ENCODE results near the gene ADD2.

GRCh38 chr2:70745276-70745825 lies 22.6 kb downstream of the ADD2 start:
- no peak for TF ChIP-seq CTCF (IDR thresholded peaks at IDR 0.05; ENCODE audit: low read depth, low read length, missing input control)
- TF ChIP-seq YY1 (IDR thresholded peaks at IDR 0.05) = no peak
- TF ChIP-seq SP1 (IDR thresholded peaks at IDR 0.05) = no peak
- TF ChIP-seq GABPA (IDR thresholded peaks at IDR 0.05 in 1 of 2, conservative IDR thresholded peaks at IDR 0.05 in 1 of 2) = no peak
- TF ChIP-seq RXRA (IDR thresholded peaks at IDR 0.05) = no peak
- no peak for TF ChIP-seq EGR1 (IDR thresholded peaks at IDR 0.05; ENCODE audit: low read depth in 2 of 2)
- TF ChIP-seq, protein P1, sequence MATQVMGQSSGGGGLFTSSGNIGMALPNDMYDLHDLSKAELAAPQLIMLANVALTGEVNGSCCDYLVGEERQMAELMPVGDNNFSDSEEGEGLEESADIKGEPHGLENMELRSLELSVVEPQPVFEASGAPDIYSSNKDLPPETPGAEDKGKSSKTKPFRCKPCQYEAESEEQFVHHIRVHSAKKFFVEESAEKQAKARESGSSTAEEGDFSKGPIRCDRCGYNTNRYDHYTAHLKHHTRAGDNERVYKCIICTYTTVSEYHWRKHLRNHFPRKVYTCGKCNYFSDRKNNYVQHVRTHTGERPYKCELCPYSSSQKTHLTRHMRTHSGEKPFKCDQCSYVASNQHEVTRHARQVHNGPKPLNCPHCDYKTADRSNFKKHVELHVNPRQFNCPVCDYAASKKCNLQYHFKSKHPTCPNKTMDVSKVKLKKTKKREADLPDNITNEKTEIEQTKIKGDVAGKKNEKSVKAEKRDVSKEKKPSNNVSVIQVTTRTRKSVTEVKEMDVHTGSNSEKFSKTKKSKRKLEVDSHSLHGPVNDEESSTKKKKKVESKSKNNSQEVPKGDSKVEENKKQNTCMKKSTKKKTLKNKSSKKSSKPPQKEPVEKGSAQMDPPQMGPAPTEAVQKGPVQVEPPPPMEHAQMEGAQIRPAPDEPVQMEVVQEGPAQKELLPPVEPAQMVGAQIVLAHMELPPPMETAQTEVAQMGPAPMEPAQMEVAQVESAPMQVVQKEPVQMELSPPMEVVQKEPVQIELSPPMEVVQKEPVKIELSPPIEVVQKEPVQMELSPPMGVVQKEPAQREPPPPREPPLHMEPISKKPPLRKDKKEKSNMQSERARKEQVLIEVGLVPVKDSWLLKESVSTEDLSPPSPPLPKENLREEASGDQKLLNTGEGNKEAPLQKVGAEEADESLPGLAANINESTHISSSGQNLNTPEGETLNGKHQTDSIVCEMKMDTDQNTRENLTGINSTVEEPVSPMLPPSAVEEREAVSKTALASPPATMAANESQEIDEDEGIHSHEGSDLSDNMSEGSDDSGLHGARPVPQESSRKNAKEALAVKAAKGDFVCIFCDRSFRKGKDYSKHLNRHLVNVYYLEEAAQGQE (IDR thresholded peaks at IDR 0.05) = no peak
- TF ChIP-seq TAF1 (conservative IDR thresholded peaks at IDR 0.05) = no peak
- TF ChIP-seq, protein P2, sequence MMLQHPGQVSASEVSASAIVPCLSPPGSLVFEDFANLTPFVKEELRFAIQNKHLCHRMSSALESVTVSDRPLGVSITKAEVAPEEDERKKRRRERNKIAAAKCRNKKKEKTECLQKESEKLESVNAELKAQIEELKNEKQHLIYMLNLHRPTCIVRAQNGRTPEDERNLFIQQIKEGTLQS (IDR thresholded peaks at IDR 0.05) = no peak
- TF ChIP-seq HNF4G (IDR thresholded peaks at IDR 0.05) = no peak

Data from liver (tissue), 3 donors.